ENCODE measurements around the gene GJD3.
"Not testable (repeated sequence)": the region's sequence is repeated elsewhere in the genome, so short reads cannot be mapped to it uniquely, and the experiment has no call there.

Gene GJD3, protein sequence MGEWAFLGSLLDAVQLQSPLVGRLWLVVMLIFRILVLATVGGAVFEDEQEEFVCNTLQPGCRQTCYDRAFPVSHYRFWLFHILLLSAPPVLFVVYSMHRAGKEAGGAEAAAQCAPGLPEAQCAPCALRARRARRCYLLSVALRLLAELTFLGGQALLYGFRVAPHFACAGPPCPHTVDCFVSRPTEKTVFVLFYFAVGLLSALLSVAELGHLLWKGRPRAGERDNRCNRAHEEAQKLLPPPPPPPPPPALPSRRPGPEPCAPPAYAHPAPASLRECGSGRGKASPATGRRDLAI

DNA sequence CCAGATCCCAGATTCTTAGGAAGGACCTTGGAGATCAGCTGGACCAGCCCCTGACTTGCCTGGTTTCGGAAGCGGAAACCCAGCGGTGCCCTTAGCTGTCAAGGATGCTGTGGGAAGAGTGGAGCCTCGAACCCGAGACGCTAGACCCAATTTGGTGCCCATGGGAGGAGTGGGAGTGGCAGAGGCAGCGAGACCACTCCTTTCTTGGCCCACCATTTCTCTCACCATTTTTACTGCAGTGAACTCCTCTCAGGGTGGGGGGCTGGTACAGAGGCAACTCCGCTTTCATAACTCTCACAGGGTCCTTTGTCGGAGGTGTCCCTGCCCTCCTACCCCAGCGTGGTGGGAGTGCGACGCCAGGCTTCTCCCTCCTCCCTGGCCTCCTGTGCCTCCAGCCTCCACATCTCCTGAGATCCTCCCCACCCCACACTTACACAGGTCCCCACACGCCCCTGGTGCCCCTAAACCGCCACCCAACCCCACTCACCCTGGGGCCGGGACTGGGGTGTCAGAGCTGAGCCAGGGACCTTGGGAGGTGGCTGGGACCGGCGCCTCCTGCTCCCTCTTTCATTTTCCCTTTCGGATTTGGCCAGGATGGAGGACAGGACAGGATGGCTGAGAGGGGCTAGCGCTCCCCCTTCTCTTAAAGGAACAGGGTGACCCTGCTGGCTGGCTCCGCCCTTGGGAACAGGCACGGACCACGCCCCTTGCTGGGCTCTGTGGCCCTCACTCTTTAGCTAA lies at the start of gene GJD3:
Gene GJD3 (minus strand): TSS at position 617 of the 741 bp plus-strand sequence. CDS start 922 bp downstream, outside the sequence.
- no peak for DNase-seq

DNA sequence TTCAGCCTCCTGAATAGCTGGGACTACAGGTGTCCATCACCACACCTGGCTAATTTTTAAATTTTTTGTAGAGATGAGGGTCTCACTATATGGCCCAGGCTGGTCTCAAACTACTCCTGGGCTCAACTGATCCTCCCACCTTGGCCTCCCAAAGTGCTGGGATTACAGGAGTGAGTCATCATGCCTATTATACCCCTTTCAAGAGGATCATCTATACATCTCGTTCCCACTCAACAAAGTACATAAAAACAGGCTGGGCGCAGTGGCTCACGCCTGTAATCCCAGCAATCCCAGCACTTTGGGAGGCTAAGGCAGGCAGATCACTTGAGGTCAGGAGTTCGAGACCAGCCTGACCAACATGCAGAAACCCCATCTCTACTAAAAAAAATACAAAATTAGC lies 49.8 kb upstream of the GJD3 start:
- DNase-seq, result not testable (repeated sequence)

DNA sequence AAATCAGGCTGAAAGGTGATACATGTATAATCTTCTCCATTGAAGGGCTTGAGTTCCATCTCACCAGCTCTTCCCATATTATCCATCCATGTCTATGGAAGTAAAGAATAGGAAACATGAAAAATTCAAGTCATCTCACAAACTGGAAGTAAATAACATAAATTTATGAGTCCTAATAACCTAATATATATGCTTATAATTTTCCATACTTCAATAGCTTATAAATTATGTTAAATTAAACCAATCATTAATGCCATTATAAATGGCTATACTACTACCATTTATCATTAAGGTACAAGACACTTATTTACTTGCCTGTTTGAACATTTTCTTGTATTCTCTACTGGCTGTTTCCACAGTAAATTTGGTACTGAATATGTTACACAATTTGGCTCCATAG lies 48.3 kb upstream of the GJD3 start:
- DNase-seq, result no peak

DNA sequence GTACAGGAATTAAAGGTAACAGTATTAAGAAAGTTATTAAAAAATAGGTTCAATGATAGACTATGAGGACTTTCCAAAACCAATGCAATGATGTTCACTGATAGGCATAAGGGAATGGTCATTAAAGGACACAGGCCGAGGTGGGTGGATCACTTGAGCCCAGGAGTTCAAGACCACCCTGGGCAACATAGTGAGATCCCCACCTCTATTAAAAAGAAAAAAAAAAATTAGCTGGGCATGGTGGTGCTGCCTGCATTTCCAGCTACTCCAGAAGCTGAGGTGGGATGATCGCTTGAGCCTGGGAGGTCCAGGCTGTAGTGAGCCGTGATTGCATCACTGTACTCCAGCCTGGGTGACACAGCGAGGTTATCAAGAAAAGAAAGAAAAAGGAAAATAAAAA lies 47.3 kb upstream of the GJD3 start:
- DNase-seq, result no peak

DNA sequence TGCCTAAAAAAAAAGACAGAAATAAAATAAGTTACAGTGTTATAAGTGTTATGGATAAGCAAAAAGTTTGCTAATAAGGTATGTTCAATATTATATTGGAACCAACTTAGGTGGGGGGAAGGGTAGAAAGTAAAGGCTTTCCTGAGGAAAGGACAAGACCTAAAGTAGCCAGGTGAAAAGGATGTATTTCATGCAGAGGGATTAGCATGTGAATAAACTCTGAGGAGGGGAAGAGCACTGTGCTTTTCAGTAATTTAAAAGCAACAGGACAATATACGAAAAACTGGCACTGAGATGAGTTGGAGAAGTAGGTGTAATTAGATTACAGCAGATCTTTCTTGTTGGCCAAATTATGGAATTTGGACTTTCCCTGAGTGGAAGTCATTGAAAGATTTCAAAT lies 45.5 kb upstream of the GJD3 start:
- DNase-seq, result no peak

DNA sequence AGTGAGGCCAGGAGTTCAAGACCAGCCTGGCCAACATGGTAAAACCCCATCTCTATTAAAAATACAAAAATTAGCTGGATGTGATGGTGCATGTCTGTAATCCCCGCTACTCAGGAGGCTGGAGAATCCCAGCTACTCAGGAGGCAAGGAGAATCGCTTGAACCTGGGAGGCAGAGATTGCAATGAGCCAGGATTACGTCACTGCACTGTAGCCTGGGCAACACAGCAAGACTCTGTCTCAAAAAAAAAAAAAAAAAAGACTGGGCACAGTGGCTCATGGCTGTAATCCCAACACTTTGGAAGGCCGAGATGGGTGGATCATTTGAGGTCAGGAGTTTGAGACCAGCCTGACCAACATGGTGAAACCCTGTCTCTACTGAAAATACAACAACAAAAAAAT lies 45.0 kb upstream of the GJD3 start:
- DNase-seq, result not testable (repeated sequence)

DNA sequence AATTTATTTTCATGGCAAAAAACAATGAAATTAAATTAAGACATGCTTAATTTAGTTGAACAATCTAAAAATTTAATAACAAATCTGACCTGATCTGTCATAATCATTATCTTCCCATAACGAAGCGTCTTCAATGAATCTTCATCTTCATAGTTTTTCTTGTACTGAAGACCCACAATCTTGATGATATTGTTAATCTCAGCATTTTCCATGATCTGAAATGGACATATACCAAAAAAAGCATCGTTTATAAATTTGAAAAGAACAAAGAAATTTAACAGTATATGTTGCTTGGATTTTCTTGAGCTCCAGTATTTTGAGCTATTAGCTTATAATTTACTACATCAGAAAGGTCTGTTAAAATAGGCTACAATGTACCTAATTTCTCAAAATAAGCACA lies 42.9 kb upstream of the GJD3 start:
- DNase-seq, result no peak

DNA sequence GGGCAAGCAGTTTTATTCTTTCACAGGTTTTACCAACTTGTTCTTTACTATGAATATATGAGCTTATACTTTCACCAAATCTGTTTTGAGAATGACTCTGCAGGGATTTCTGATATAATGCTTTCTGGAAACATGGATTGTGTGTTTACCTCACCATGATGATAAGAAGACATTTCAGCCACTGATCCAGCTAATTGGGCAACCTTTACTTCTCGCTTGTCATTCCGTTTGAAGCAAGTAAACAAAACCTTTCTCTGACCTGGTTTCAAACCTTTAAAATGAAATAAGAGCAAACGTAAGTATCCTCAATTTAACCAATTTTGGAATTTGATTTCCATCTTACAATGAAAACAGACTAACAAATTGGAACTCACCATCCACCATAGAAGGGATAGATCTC lies 39.5 kb upstream of the GJD3 start:
- no peak for DNase-seq

DNA sequence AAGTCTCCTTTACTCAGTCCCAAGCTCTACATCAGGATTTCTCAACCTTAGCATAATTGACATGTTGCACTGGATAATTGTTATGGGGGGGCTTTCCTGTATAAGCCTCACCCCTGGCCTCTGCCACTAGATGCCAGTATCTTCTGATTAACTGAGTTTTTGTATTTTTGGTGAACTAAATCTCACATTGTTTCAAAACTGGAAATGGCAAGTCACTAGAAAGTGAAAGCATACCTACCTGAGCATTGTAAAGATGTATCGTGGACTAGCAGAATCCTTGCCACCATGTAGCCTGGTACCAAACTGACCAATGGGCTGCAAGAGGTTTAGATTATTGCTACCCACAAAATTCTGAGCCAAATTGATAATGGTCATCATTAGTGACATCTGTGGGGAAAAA lies 38.1 kb upstream of the GJD3 start:
- DNase-seq, result no peak

DNA sequence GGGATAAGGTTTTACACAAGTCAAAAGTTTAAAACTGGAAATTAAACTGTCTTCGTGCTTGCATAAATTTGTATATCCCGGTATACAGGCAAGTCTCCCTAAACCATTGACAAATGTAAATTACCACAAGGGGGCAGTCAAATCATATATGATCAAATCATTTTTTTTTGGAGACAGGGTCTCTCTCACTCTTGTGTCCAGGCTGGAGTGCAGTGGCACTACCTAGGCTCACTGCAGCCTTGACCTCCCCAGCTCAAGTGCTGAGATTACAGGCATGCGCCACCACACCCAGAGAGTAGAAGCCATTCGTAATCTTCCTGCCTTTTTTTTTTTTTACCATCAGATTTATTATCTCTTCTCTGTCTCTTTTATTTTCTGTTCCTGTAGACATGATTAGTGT lies 34.6 kb upstream of the GJD3 start:
- peak; percentile 47 to 71 for DNase-seq

DNA sequence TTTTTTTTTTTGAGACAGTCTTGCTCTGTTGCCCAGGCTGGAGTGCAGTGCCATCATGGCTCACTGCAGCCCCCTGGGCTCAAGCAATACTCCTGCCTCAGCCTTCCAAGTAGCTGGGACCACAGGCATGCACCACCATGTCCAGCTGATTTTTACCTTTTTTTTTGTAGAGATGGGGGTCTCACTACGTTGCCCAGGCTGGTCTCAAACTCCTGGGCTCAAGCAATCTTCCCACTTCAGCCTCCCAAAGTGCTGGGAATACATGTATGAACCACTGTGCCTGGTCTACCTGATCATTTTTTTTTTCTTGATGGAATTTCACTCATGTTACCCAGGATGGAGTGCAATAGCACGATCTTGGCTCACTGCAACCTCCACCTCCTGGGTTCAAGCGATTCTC lies 22.0 kb upstream of the GJD3 start:
- not testable (repeated sequence) for DNase-seq

DNA sequence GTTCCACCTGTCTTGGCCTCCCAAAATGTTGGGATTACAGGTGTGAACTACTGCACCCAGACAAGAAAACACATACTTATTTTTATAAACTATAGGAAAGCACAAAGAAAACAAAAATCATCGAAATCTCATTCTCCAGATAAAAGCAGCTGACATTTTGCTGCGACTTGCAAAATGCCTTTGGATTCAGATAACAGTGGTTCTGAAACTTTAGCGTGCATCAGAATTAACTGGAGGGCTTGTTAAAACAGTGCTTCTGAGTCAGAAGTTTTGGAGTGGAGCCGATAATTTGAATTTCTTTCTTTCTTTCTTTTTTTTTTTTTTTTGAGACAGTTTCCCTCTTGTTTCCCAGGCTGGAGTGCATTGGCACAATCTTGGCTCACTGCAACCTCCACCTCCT lies 17.7 kb upstream of the GJD3 start:
- no peak for DNase-seq

DNA sequence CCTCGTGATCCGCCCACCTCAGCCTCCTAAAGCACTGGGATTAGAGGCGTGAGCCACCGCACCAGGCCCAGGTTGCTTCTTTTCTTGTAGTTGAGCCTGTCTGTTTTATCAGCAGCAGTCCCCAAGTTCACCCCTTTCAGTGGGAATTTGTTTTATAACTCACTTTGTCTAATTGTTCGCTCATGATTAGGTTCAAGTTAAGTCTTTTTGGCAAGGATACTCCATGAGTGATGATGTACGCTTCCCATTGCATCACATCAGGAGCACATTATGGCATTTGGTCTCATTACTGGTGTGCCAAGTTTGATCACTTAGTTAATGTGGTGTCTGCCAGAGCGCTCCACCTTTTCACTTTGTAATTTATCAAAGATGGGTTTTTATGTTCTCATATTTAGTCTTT lies 14.4 kb upstream of the GJD3 start:
- no peak for DNase-seq

DNA sequence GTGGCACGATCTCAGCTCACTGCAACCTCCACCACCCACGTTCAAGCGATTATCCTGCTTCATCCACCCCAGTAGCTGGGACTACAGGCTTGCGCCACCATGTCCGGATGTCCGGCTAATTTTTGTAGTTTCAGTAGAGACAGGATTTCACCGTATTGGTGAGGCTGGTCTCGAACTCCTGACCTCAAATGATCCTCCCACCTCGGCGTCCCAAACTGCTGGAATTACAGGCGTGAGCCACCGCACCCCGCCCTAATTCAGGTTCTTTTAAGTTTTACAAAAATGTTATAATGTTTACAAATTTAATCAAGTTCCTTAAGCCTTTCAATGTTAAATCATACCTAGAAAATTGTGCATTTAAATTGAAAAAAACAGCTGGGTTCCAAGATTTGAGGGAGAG lies 13.3 kb upstream of the GJD3 start:
- DNase-seq, result no peak

DNA sequence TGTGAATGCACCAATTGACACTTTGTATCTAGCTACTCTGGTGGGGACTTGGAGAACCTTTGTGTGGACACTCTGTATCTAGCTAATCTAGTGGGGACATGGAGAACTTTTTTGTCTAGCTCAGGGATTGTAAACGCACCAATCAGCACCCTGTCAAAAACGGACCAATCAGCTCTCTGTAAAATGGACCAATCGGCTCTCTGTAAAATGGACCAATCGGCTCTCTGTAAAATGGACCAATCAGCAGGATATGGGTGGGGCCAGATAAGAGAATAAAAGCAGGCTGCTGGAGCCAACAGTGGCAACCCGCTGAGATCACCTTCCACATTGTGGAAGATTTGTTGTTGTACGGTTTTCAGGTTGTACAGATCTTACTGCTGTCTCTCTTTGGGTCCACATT lies 12.0 kb upstream of the GJD3 start:
- not testable (repeated sequence) for DNase-seq

DNA sequence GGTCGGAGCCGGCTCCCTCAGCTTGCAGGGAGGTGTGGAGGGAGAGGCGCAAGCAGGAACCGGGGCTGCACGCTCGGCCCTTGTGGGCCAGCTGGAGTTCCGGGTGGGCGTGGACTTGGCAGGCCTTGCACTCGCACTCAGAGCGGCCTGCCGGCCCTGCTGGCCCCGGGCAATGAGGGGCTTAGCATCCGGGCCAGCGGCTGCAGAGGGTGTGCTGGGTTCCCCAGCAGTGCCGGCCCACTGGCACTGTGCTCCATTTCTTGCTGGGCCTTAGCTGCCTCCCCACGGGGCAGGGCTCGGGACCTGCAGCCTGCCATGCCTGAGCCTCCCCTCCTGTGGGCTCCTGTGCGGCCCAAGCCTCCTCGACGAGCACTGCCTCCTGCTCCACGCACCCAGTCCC lies 11.2 kb upstream of the GJD3 start:
- DNase-seq, result not testable (repeated sequence)

DNA sequence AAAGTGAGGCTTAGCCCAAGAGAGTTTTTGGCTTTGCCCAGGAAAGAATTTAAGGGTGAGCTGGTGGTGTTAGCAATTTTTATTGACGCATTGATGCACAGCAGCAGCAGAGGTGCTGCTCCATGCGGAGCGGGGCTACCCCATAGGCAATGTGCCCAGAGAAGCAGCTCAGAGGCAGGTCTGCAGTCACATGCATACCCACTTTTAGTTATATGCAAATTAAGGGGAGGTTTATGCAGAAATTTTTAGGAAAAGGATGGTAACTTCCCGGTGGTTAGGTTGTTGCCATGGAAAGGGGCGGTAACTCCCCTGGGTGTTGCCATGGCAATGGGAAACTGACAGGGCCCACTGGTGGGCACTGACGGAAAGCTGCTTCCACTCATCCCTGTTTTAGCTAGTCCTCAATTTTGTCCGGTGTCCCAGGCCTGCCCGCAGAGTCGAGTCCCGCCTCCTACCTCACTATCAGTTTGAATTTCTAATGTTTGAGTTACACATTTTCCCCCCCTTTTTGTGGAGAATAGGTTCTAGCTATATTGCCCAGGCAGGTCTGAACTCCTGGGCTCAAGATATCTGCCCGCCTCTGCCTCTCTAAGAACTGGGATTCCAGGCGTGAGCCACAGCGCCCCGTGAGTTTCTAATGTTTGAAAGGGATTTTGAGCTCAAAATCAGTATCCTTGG lies 10.4 kb upstream of the GJD3 start:
- no peak for DNase-seq

DNA sequence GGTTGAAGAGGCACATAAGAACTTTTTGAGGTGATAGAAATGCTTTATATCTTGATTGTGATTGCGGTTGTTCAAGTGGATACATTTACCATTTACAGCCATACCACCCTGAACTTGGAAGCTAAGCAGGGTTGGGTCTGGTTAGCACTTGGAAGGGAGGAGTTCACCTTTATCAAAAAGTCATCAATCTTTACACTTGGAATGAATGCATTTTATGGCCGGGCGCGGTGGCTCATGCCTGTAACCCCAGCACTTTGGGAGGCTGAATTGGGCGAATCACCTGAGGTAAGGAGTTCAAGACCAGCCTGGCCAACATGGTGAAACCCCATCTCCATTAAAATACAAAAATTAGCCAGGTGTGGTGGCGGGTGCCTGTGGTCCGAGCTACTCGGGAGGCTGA lies 9.5 kb upstream of the GJD3 start:
- DNase-seq, result no peak

DNA sequence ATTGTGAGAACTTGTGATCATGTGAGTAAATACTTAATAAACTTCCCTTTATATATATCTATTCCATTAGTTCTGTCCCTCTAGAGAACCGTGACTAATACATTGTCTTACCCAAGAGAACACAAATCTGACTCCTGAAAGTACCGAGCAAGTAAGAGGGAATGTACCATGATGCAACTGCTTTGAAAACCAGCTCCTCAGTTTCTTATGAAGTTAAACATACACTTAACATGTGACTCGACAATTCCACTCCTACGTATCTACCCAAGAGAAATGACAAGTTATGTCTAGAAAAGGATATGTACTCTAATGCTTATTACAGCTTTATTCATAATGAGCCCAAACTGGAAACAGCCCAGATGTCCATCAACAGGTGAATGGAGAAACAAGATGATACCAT lies 8.8 kb upstream of the GJD3 start:
- no peak for DNase-seq

DNA sequence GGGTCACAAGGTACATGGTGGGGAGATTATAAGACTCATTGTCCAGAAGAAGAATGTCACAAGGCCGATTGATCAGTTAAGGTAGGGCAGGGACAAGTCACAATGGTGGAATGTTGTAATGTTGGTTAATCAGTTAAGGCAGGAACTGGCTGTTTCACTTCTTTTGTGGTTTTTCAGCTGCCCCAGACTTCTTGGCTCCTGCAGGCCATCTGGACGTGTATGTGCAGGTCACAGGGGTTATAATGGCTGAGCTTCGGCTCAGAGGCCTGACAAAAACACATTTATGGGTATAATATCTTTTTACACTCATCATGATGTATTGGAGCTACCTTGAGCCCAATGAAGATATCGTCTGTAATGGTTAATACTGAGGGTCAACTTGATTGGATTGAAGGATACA lies 8.1 kb upstream of the GJD3 start:
- not testable (repeated sequence) for DNase-seq

DNA sequence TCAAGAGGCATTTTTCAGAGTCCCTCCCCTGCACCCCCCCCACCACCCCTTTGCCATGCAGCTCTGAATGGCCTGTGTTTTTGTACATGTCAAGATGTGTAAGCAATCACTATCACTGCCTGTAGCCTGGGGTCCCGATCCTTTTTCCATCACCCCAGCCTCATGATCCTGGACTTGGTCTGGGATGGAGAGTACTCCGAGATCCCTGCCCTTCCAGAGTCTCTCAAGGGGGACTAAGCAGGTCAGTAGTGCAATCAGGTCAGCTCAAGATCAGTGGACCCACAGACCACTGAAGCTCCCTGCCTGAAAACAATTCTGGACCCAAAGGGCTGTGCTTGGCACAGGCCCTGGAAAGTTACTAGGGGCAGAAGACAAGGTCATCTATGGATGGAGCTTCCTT lies 7.5 kb upstream of the GJD3 start:
- DNase-seq, result no peak

DNA sequence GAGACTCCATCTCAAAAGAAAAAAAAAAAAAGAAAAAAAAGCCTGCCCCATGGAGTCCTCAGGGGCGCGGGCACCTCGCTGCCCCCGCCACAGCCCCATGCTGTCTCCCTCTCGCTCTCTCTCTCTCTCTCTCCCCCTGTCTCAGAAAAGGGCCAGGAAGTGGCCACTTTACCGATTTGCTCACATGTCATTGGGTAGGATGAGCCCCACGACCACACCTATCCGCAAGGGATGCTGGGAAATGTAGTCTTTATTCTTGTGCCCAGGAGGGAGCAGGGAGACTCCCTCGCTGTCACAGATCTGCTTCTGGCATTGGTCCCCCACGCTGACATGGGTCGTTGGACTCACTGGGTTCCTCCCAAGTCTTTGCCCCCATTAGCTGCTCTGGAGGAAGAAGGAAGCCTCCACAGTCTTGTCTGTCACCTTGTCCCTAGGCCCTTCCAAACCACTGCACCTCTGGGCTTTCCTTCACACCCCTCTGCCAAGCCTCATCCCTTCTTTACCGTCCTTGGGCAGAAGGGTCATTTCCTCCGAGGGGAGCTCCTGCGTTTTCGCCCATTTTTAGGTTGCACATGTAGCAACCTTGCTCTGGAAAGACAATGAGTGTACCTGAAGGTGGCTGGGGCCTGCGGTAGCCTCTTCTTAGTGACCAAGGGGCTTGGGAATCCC lies 6.9 kb upstream of the GJD3 start:
- no peak for DNase-seq

DNA sequence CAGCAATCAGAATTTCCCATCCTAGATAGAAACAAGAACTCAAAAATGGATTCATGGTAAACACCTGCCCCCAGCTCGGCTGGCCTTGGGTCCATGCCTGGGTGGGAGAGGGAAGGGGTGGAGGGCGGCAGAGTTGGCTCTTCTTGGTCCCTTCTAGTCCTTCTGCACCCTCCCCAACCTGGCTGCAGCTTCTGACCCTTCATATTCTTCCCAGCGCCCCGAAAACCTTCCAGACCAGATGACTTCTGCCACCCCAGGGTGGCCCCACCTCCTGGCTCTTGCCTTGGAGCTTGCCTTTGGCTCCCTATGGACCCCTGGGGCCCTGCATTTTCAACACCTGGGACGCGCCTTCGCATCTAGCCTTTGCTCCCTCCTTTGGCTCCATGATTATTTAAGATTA lies 5.4 kb upstream of the GJD3 start:
- no peak for DNase-seq

DNA sequence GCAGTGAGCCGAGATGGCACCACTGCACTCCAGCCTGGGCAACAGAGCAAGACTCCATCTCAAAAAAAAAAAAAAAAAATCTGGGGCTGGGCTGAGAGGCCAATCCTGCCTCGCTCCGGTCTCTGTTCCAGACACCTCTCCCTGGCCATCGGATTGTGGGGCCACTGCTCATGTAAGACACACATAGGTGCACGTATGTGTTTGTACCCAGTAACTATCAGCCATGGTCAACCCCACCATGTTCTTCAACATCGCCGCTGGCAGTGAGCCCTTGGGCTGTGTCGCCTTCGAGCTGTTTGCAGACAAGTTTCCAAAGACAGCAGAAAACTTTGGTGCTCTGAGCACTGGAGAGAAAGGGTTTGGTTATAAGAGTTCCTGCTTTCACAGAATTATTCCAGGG lies 3.2 kb upstream of the GJD3 start:
- not testable (repeated sequence) for DNase-seq

Data from AML-193 (cell line).